ENCODE measurements around the gene KIF18B.

KIF18B gene

DNA sequence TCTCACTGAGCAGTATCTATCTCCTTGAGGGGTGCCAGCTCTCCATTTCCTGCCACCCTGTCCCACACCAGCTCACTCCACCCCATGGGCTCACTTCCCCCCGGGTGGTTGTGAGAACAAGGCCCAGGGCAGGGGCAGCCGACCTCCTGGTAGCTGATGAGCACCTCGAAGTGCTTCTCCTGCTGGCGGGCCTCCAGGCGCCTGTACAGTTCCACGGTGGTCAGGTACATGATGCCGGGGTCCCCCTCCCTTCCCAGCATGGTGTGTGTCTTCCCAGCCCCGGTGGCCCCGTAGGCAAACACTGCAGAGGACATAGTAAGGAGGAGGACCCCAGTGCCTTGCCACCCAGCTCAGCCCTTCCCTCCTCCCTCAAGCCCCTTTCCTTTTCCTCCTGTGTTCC is 12.5 kb downstream of the KIF18B start:
- no peak for DNase-seq

DNA sequence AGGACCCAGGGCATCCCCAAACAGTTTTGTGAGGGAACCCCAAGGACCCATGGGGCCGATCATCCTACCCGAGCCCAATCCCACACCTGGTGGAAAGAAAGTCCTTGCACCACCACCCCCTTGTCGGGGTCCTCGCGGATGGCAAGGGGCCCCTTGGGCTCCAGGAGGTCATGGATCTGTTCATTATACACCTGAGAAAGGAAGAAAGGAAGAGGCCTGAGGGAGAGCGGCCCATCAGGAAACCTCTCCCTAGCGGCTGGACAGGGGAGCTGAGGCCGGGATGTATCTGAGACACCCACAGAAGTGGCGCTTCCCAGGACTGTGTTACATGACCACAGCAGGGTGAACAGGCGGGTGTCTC is 12.8 kb downstream of the KIF18B start:
- no peak for DNase-seq

DNA sequence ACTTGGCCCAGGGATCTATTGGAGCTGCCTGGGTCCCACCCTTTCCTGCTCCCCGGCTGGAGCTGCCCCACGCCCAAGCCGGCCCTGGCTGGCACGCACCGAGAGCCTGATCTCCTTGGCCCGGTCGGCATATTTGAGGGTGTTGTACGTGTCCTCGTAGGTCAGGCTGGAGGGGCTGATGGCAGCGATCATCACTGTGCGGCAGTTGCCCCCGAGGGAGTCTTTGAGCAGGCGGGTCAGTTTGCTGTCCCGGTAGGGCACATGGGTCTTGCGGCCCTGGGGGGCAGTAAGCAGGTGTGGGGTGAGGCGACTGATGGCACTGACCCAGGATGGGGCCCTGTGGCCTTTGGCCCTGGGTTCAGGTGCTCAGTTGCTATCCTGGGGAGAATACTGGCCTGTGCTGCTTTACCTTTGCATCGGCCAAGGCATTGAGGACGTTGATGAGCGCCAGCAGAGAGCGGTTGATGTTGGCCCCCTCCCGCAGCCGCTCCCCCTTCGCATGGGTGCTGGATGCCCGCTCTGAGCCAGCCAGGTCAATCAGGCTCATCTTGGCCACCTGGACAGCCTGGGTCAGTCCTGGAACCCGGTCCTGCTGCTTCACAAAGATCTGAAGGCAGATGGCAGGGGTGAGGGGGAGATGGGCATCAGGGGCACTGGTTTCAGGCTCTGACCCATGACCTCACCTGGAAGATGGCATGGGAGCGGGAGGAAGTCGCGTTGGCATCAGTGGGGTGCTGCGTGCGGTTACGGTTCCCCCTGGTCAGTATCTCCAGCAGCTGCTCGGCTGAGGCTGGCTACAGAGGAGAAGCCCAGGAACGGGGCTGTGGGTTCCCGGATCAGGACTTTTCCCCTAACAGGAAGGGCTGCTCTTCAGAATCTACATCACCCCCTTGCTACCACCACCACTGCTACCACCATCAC is 13.5 kb downstream of the KIF18B start:
- DNase-seq: no peak

DNA sequence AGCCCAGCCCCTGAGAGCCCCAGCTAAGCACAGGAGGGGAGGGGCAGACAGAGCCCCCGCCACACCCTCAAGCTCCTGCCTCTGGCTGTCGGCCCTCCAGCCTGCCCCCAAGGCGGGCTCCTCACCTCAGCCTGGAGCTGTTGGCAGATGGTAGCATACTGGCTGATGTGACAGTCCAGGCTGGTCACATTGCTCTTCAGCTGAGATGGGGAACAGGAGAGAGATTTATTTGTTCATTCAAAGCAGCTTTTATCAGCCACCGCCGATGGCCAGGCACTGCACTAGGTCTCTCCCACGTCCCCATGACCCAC is 14.8 kb downstream of the KIF18B start:
- no peak for DNase-seq

DNA sequence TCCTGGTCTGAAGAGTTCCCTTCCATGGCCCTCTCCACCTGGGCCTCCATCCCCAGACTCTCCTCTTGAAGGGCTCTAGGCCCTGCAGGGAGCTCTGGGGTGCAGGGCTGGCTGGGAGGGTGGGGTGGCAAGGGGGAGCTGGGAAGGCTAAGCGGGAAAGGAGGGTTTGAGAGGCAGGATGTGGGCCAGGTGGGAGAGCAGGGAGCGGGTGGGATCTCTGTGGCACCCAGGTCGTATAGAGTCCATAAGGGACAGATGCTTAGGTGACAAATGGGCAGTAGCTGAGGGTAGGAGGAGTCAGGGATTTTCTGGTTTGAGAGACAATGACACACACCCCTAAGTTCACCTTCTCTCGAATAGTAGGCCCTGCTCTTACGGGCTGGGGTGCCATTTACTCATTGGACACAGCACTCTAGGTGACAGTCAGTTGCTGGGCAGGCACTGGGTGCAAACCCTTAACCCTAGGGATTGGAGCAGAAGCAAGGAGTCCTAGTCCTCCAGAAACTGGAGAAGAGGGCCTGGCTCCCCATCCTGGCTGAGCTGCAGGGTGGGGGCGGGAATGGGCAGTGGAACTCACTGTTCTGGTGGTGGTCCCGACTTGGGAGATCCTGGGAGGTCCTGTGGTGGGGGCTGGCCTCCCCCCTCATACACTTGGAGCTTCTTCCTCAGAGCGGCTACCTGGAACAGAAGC is 15.3 kb downstream of the KIF18B start:
- DNase-seq: no peak

DNA sequence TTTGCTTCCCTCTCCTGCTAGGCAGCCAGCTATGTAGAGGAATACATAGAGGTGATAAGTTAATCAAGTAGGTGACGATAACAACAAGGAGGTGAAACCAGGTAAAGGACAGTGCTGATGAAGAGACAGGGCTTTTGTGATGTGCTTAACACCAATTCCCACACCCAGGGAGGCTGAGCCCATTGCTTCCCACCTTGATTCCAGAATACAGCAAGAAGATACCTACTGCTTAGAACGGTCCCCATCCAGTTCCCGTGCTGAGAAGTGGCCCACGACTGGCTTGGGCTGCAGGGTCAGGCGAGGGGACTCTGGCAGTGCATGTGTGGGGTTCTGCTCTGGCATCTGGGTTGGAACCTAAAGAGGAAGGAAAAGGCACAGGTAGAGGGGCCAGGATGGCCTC is 16.2 kb downstream of the KIF18B start:
- no peak for DNase-seq

DNA sequence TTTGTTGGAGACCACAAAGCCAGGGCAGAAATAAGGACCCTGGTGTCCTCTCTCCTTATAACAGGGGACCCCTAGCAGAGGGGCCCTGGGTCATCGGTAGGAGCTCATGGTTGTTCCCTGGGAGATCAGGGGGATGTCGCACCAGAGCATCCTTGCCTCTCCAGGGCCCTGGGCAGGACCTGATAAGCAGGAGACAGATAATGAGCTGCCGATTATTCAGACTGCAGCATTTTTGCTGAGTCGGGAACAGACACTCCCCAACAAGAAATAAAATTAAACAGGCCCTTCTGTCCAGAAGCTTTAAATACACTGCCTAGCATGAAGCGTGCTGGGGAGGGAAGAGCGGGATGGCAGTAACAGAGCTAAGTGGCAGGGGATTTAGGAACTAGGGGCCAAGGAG is 16.9 kb downstream of the KIF18B start:
- DNase-seq: no peak

DNA sequence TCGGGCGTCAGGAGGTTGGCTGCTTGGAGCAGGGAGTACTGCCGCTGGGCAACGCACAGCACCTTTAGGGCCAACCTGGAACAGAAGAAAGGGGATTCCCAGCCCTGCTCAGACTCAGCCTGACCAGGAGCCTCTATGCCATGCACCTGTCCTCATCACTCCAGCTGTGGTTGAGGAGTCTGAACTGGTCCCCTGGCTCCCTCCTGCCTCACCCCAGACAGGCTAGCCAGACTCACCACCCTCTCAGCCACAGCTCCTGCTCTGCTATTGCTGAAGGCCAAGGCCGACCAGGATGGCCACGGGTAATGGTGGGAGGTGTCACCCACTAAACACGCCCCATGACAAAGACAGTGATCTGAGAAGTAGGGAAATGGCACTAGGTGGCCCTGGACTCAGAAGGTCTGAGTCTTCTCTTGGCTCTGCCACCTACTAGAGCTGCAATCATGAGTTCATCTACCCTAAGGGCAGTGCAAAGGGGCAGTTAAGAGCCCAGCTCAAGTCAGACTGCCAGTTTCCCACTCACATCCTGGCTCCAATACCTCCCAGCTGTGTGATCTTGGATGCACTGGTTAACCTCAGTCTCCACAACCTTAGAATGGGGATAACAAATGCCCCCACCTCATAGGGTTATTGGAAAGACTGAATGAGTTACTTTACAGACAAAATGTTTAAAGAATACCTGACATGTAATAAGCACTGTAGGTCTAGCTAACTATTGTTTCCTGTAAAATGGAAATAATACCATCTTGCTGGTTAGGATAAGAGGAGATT is 18.4 kb downstream of the KIF18B start:
- no peak for DNase-seq

DNA sequence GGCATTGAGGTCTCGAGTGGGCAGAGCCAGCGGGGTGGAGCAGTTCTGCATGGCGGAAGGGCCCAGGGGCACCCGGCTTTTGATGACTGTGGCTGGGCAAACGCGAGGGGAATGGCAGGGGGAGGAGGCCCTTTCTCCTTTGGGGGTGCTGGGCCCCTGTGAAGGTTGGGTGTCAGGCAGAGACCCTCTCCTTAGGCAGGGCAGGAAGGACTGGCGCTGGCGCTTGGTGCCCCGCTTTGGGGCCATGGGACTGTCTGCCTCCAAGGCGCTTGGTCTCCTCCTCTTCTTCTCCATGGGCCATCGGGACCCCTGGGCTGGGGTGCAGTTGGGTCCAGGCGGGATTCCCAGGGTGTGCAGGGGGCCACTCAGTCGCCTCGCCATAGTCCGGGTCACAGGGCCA is 19.4 kb downstream of the KIF18B start:
- no peak for DNase-seq

DNA sequence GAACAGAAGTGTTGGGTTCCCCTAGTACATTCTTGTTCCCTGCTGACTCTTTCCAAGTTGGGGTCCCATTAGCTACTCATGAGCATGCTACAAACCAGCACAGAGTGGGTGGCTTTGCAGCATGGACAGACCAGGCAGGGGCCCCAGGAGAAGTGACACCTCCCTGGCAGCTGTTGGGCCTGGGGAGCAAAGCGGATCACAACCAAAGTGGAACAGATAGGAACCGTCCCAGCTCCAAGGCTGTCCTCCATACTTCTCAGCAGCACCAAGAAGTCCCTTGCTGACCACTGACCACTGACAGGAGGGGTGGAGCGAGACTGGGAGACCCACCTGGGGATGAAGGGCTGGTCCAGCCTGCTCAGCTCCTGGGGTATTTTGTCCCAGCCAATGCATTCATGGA is 19.9 kb downstream of the KIF18B start:
- DNase-seq: no peak

DNA sequence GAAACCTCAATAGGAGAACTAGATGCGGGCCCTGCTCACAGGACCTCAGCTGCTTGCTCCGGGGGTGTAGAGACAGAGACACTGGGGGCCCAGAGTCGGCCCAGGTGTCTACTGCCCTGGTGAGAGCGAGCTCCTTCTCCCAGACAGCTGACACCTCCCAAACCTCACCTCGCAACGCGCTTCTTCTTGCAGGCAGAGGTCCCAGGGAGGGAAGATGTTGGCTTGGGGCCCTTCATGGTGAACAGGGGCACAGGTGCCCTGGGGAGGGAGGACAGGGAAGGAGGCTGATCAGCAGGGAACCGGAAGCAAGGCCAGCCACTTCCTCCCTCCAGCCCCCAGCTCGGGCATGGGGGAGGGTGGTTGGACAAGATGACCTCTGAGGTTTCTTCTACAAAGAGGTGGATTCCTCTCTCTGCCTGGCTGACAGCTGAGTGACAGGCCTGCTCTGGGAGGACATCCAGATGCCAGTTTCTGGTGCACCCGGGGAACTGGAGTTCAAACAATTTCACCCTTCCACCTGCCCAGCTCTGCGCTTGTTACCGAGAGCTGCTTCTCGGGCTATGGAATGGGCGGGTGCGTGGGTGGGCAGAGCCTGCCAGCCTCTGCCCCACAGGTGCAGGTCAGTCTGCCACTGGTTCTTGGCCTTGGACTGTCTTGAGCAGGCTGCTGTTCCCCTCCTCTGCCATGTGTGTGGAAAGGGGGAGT is 20.6 kb downstream of the KIF18B start:
- DNase-seq: no peak

DNA sequence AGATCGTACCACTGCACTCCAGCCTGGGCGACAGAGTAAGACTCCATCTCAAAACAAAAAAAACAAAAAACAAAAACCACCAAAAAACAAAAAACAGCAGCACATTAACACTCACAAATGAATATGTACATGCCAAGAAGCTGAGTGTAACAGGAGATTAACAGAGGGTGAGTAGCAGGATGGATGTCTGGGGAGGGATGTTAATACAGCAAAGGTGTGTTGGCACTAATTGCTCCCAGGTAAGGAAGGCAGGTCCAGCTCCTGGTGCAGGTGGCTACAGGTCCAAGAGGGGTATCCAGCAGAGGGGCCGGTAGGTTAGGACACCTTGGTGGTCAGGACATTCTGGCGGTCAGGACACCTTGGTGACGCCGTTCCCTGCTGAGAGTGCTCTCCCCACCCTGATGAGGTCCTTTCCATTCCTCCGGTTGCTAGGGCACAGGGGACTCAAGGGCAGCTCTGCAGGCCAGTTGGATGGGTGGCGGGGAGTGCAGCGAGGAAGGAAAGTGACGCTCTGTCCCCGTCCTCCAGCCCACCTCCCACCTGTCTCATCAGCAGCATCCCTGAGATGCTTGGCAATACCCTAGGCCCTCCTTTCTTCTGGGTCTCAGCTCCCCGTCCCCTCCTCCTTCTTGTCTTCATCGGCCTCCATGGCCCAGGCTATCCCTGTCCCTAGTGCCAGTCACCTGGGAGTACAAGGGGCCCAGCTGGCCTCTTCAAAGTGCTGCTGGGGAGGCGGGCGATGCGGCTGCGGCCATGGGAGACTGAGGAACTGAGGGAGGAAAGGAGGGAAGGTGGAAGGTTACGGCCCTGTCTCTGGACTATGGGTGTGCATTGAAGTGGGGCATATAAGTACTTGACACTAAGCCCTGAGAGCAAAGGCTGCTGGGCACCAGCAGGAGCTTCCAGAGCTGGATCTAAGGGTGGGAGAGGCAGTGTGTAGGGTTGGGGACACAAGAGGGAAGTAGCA is 21.6 kb downstream of the KIF18B start:
- DNase-seq: no peak

DNA sequence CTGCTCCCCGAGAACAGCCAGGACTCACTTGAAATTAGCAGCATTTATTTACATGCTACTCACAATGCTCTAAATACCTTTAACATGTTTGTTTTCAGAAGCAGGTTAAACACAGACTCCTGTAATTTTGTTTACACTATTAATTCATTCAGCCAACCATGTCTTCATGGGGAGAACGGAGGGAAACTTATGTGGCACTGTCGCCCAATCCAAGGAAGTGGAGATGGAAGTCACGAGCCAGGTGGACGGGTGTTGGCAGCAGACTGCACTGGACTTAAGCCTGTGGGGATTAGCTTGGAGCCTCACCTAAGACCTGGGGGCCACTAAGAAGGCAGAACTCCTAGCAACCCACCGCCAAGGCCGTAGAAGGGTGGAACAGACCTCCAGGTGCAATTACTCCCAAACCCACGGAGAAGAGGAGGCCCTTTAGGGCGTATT is 23.4 kb downstream of the KIF18B start:
- peak; percentile 67 for DNase-seq

DNA sequence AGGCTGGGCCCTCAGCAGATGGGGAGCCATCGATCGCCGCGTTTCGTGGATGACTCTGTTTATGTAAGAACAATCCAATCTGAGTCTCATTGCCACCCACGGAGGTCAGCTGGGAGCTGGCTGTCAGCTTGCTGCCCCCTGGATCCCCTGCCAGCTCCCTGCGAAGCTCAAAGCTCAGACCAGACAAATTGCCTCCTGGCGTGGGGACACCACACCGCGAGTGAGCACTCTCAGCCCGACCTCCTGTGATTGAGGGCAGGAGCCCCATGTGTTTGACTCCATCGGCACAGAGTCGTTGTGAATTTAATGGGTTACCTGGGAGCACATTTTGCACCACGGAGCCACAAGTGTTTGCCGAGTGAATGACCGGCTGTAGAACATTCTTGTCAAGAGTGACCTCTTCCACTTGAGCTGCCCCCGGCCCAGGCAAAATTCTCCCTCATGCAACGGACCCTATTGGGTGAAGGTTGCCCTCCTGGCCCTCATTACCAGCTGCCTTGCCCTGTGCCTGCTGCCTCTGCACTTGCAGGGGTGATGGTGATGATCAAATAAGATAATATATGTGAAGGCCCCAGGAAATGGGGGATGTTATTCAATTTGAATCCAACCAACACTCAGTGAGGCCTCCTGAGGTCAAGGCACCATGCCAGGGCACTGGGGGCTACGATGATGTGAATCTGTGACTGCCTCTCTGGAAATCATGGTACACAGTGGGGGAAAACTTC is 24.7 kb downstream of the KIF18B start:
- DNase-seq: no peak

DNA sequence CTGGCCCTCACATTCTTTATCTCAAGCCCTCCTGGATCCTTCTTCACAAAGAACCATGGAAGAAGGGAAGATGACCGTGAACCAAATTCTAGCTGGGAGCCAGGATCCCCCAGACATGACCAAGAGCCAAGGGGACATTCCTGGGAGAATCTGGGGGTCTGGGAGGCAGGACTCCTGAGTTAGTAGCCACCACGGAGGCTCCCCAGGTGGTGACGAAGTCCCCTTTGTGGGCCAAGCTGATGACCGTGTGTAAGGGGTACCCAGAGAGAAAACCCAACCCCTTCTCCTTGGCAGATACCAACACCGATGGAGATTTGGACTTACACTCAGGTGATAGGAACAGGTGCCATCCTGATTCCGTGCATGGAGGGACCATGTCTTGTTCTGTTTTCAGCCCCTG is 25.4 kb downstream of the KIF18B start:
- no peak for DNase-seq

DNA sequence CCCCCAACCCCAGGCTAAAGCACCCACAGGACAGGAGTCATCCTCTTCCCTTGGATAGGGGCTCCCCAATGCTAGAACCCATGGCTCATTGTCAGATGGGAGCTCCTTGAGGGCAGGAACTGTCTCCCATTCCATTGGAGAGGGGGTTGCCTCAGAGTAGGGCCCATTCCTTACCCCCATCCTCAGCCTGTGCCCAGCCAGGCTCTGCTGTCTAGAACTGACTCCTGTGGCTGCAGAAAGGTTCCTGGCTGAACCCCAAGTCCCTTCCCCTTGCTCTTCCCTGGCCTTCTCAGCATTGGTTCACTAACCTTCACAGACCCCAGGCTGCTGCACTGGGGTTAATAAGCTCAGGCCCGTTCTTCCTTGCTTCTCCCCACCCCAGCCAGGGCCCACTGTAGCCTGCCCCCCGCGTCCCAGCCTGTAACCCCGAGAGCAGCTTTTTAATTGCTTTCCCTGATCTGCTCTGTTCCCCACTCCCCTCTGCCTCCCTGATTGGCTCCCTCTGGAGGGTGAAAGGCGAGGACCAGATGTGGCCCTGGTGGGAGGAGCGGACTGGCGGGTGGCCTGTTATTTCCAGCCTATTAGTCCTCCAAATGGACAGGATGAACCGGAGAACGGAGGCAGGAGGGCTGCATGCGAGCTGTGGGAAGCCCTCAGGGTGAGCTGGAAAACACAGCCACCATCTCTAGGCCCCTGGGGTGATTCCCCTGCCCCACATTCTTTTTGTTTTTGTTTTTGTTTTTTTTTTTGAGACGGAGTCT is 26.3 kb downstream of the KIF18B start:
- DNase-seq: no peak

DNA sequence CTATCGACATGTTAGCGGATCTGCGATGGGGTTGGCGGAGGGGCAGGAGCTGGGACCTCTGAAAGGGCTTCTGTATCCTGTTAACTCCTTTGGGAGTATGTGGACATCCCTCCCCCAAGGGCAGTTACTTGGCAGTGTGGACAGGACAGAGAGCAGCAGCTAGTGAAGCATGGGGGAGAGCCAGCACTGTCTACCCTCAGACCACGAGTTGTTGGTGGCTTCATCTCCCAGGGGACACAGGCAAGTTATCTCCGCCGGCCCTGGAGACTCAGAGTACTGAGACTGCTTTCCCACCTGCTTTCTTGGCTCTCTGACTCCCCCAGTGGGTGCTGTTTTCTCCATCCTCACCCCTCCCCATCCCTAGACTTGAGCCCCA is 27.0 kb downstream of the KIF18B start:
- no peak for DNase-seq

DNA sequence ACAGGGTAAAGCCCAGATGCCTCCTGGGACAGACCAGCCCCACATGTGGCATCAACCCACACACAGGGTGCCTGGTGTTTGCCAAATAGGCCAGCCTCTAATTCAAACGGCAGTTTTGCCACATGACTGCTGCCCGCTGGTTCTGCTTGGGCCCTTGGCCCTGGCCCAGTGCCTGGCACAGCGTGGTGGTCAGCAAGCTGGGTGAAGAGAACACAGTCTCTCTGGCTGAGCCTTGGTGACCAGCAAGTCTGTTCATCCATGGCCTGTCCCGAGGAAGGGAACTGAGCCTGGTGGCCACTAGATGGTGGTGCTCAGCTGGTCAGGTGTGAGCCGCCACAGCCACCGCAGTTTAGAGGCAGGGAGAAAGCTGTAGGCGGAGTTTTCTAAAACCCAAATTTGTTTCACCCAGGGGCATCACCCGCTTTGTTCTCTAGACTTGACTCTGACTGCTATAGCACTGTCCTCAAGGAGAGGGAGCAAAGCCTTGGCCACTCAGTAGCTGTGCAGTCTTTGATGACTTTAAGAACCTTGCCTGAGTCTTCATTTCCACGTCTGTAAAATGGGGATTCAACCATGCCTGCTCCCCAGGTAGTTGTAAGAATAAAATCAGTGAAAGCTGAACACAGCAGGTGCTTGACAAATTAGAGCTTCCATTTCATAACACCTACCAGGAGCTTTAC is 27.5 kb downstream of the KIF18B start:
- peak; percentile 28 for DNase-seq

DNA sequence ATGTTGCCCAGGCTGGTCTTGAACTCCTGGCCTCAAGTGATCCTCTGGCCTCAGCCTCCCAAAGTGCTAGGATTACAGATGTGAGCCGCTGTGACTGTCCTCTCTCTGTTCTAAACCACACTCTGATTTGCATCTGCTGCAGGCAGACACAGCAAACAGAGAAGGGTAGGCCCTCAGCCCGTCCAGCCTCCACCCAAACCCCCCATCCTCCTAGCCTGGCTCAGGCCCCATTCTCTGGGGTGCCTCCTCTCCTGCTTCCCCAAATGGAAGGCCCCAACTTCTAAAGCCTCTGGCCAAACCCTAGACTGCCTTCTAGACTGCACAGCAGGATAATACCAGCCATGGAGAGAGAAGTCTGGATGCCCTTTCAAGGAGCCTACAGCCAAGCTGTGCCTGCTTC is 28.2 kb downstream of the KIF18B start:
- no peak for DNase-seq

DNA sequence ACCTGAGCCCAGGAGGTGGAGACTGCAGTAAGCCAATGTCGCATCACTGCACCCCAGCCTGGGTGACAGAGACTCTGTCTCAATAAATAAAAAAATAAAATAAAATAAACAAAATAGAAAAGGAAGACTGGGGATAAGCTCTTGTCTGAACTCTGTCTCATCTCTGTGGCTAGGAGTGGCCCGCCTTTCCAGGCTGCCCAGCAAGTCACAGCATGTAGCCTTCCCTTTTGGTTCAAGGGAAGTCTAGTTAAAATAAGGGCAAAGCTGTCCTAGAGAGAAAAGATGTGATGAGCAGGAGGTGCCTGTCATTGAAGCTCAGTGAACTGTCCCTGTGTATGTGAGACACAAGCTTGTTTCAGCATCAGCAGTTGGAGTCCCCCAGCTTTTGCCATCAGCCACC is 29.6 kb downstream of the KIF18B start:
- DNase-seq: no peak
